Endothelial cell (in vitro differentiated cells): ENCODE measurements around the gene SIX1. TPM values are rescaled to one million over a fixed set of nuclear protein-coding genes. Genes with fewer than 3 reads are reported as not detected.

Experiments used
- DNase-seq: peaks from one replicate; pipeline ENCODE4 v3.0.0; 2021; ENCODE audit warnings: low spot score
- H3K27ac Mint-ChIP-seq: one replicate; pipeline ENCODE4 v1.8.0; 2021; ENCODE audit warnings: mixed read lengths, inconsistent platforms; ENCODE audit not compliant: unreplicated experiment
- H3K27me3 Mint-ChIP-seq: one replicate; pipeline ENCODE4 v1.8.0; 2021; ENCODE audit warnings: mild to moderate bottlenecking, moderate library complexity, mixed read lengths, inconsistent platforms; ENCODE audit not compliant: unreplicated experiment
- H3K36me3 Mint-ChIP-seq: one replicate; pipeline ENCODE4 v1.8.0; 2021; ENCODE audit warnings: mild to moderate bottlenecking, low read depth, mixed read lengths, inconsistent platforms; ENCODE audit not compliant: unreplicated experiment
- H3K4me1 Mint-ChIP-seq: one replicate; pipeline ENCODE4 v1.8.0; 2021; ENCODE audit warnings: mild to moderate bottlenecking, mixed read lengths, inconsistent platforms; ENCODE audit not compliant: unreplicated experiment
- H3K4me3 Mint-ChIP-seq: one replicate; pipeline ENCODE4 v1.8.0; 2021; ENCODE audit warnings: mild to moderate bottlenecking, mixed read lengths, inconsistent platforms; ENCODE audit not compliant: unreplicated experiment
- H3K9me3 Mint-ChIP-seq: one replicate; pipeline ENCODE4 v1.8.0; 2021; ENCODE audit warnings: mixed read lengths, inconsistent platforms; ENCODE audit not compliant: unreplicated experiment
- CTCF ChIP-seq: fragments of 200-600 bp; sonication (generic); IDR thresholded peaks from one replicate; pipeline ENCODE4 v1.5.0; 2021; ENCODE audit warnings: antibody characterized with exemption; ENCODE audit not compliant: unreplicated experiment
- total RNA-seq: library from RNA; stranded (reverse); fragmentation: NEBNext Ultra II Directional; extraction: Animal tissue kit (Norgen Biotek cat#: 25700); gene quantifications from one replicate; pipeline ENCODE4 v1.2.1, GENCODE V29; 2021; ENCODE audit not compliant: unreplicated experiment

The SIX1 gene
- total RNA-seq, 1 donor from 2014 or later, result 0.41 TPM

GRCh38 chr14:60622210-60622916 is 26.9 kb downstream of the SIX1 start:
- no peaks in the 10 kb centered on the region for H3K36me3 Mint-ChIP-seq
- H3K9me3 Mint-ChIP-seq, result no peaks in the 10 kb centered on the region
- no peak overlapping the region for H3K27ac Mint-ChIP-seq
- H3K27me3 Mint-ChIP-seq, result peaks cover 3% of the 10 kb centered on the region
- DNase-seq, result no peak
- TF ChIP-seq CTCF, result no peak
- H3K4me1 Mint-ChIP-seq, result peaks cover 6% of the 10 kb centered on the region
- no peak overlapping the region for H3K4me3 Mint-ChIP-seq

- Mint-ChIP-seq H3K27me3 (peaks cover 3% of the 10 kb centered on the region), H3K4me1 (peaks cover 13% of the 10 kb centered on the region), H3K4me3 (no peak overlapping the region), H3K27ac (no peak overlapping the region), H3K9me3 (no peaks in the 10 kb centered on the region), H3K36me3 (no peaks in the 10 kb centered on the region)
- no peak for TF ChIP-seq CTCF
- no peak for DNase-seq
Measured at GRCh38 chr14:60621386-60621785, 27.9 kb downstream of the SIX1 start.

- Mint-ChIP-seq H3K4me1 (peaks cover 19% of the 10 kb centered on the region), H3K4me3 (no peak overlapping the region), H3K27ac (no peak overlapping the region), H3K36me3 (no peaks in the 10 kb centered on the region), H3K27me3 (no peaks in the 10 kb centered on the region), H3K9me3 (no peaks in the 10 kb centered on the region)
- DNase-seq, result no peak
- TF ChIP-seq CTCF, result no peak
Measured at GRCh38 chr14:60618241-60618640, 31.0 kb downstream of the SIX1 start.

GRCh38 chr14:60616461-60616959 is 32.8 kb downstream of the SIX1 start:
- H3K4me3 Mint-ChIP-seq, result no peak overlapping the region
- no peaks in the 10 kb centered on the region for H3K36me3 Mint-ChIP-seq
- no peaks in the 10 kb centered on the region for H3K27me3 Mint-ChIP-seq
- TF ChIP-seq CTCF, result no peak
- no peaks in the 10 kb centered on the region for H3K9me3 Mint-ChIP-seq
- peak overlapping the region; percentile 74 for H3K27ac Mint-ChIP-seq
- H3K4me1 Mint-ChIP-seq, result peaks cover 19% of the 10 kb centered on the region
- peak; percentile 19 for DNase-seq

- Mint-ChIP-seq H3K4me3 (no peak overlapping the region), H3K27me3 (no peaks in the 10 kb centered on the region), H3K9me3 (peaks cover 5% of the 10 kb centered on the region), H3K27ac (no peak overlapping the region), H3K4me1 (no peaks in the 10 kb centered on the region), H3K36me3 (no peaks in the 10 kb centered on the region)
- TF ChIP-seq CTCF, result no peak
- no peak for DNase-seq
Measured at GRCh38 chr14:60602291-60602690, 47.0 kb downstream of the SIX1 start.
